Lower leg skin (tissue), 4 donors: Measurements from ENCODE around the gene TMEM158. TPM values are rescaled to one million over a fixed set of nuclear protein-coding genes. Genes with fewer than 3 reads are reported as not detected.
A peak's percentile ranks its signal among the peaks of the same experiment; 100 is the strongest.

Source experiments
- DNase-seq, 2 donors: peaks; one replicate each; pipeline ENCODE4 v3.0.0-alpha.2; 2019; ENCODE audit warnings: low spot score in 2 of 2
- H3K4me3 ChIP-seq: fragments of 200-600 bp; sonication (generic); 2 replicates; pipeline ENCODE4 v1.5.1; 2017; ENCODE audit warnings: mild to moderate bottlenecking, low read depth; ENCODE audit not compliant: poor library complexity, severe bottlenecking
- POLR2A ChIP-seq, 2 donors: fragments of 450-650 bp; IDR thresholded peaks; one replicate each; pipeline ENCODE4 v1.6.1; 2016 to 2017; ENCODE audit warnings: antibody characterized with exemption in 2 of 2, mild to moderate bottlenecking in 1 of 2, moderate library complexity in 1 of 2
- WGBS, 2 donors: methylation state at CpG; one replicate each; pipeline ENCODE4 v1.1.5; 2018; 5-methylcytosine and 5-hydroxymethylcytosine counted together
- intact Hi-C: fragments of 100-400 bp; cut with DNase I; formaldehyde crosslinking; loops from one replicate; pipeline ENCODE4 v1.15.0; 2023; ENCODE audit warnings: low total_unique reads
- total RNA-seq, 4 donors: library from RNA; depleted of rRNA; stranded (reverse); fragments of >200 nt; gene quantifications; one replicate each; pipeline ENCODE4 v1.1.0, GENCODE V29; 2016
- TF ChIP-seq, protein P1 (sequence below), 3 donors: fragments of 450-650 bp; IDR thresholded peaks; one replicate each; pipeline ENCODE4 v1.5.1; 2016; ENCODE audit warnings: antibody characterized with exemption in 3 of 3, mild to moderate bottlenecking in 3 of 3, moderate library complexity in 2 of 3

TMEM158 gene
- total RNA-seq, 4 donors from 2014 or later: 0.88 to 4.2 (median 2.7) TPM

DNA sequence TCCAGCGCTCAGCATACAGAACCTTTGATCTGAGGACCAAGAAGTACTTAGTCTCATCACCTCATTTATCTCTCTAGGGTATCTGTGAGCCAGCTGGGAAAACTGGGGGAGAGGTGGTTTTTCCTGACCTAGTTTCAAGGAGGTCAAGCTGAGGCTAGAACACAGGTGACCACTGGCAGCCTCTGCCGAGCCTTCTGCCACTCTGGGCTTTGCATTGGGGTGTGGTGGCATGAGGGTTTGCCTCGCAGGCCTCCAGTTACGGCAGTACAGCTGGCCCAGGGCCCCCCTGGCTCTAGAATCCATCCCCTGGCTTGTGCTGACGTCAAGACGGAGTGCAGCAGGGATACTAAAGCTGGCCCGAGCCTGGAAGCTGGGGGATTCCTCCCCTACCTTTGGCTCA lies 45.2 kb downstream of the TMEM158 start:
- intact Hi-C loops: no loop called here
- TF ChIP-seq POLR2A (IDR thresholded peaks at IDR 0.05): no peak
- TF ChIP-seq, protein P1, sequence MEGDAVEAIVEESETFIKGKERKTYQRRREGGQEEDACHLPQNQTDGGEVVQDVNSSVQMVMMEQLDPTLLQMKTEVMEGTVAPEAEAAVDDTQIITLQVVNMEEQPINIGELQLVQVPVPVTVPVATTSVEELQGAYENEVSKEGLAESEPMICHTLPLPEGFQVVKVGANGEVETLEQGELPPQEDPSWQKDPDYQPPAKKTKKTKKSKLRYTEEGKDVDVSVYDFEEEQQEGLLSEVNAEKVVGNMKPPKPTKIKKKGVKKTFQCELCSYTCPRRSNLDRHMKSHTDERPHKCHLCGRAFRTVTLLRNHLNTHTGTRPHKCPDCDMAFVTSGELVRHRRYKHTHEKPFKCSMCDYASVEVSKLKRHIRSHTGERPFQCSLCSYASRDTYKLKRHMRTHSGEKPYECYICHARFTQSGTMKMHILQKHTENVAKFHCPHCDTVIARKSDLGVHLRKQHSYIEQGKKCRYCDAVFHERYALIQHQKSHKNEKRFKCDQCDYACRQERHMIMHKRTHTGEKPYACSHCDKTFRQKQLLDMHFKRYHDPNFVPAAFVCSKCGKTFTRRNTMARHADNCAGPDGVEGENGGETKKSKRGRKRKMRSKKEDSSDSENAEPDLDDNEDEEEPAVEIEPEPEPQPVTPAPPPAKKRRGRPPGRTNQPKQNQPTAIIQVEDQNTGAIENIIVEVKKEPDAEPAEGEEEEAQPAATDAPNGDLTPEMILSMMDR (IDR thresholded peaks at IDR 0.05): no peak
- 60 to 65% methylated on average over 7 of the region's 7 CpGs for WGBS, 2 donors
- no peak overlapping the region for H3K4me3 ChIP-seq
- DNase-seq: peak in 1 of 2 donors; percentile 67

DNA sequence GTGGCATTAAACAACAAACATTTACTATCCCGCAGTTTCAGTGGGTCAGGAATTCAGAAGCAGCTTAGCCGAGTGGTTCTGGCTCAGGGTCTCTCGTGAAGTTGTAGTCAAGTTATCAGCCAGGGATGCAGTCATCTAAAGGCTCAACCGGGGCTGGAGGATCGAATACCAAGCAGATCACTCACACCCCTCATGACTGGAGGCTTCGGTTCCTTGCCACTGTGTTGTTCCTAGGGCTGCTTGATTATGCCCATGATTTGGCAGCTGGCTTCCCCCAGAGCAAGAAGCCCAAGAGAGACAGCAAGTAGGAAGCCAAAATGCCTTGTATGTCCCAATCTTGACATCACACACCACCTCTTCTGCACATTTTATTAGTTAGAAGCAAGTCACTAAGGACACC lies 46.0 kb downstream of the TMEM158 start:
- H3K4me3 ChIP-seq: no peak overlapping the region
- no peak for TF ChIP-seq POLR2A (IDR thresholded peaks at IDR 0.05)
- TF ChIP-seq, protein P1 (IDR thresholded peaks at IDR 0.05): no peak
- intact Hi-C loops: no loop called here
- DNase-seq: peak in 1 of 2 donors; percentile 52
- WGBS, 2 donors: 25 to 65% methylated on average over 6 of the region's 6 CpGs

DNA sequence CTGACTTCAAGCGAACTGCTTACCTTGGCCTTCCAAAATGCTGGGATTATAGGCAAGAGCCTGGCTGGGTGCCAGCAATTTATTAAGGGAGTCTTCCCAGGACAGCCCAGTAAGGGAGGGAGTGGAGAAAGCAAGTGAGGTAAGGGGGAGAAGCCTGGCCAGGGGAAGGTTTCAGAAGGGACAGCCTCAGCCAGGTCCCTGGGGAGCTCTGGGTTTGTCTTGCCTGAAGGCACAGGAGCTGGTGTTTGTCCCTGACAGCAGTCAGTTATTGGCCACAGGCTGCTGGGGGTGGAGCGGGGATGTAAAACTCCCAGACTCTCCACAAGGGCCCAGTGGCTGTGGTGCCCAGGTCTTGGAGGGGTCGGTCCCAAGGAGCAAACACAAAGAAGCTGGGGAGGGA lies 46.9 kb downstream of the TMEM158 start:
- no peak overlapping the region for H3K4me3 ChIP-seq
- WGBS, 2 donors: 75 to 81% methylated on average over 3 of the region's 3 CpGs
- DNase-seq: peak in 1 of 2 donors; percentile 78
- no peak for TF ChIP-seq POLR2A (IDR thresholded peaks at IDR 0.05)
- TF ChIP-seq, protein P1 (IDR thresholded peaks at IDR 0.05): no peak
- intact Hi-C loops: no loop called here

DNA sequence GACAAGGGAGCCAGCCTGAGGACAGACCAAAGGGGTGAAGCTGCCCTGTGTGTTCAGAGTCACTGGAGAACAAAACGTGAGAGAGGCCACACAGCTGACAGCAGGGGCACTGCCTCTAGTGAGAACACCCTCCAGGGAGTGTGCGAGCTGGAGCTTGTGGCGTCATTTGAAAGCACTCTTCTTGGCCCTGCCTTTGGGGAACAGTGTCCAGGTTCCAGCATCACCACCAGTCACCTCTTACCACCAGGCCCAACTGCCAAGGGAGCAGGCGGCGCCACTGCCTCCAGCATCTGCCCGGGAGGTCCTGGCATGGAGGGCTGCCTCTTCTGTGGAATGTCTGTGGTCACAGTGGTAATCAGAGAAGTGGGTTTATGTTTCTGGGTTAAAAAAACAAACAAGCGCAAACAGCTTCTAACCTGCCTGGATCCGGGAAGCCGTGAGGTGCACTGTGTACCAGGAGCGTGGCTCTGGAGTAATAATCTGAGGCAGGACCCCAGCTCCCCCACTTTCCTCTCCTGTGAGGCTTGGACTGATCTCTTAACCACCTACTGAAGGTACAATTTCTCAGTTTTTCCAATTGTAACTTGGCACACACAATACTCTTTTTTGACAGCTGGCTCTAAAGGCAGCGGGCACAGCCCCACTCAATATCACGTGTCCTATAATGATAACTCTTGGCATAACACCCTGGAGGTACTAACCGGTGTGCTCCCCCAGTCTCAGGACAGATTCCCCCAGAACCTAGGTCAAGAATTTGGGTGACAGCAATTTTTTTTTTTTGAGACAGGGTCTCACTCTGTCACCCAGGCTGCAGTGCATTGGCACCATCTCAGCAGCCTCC lies 47.7 kb downstream of the TMEM158 start:
- DNase-seq: peak in 1 of 2 donors; percentile 81
- intact Hi-C loops: no loop called here

DNA sequence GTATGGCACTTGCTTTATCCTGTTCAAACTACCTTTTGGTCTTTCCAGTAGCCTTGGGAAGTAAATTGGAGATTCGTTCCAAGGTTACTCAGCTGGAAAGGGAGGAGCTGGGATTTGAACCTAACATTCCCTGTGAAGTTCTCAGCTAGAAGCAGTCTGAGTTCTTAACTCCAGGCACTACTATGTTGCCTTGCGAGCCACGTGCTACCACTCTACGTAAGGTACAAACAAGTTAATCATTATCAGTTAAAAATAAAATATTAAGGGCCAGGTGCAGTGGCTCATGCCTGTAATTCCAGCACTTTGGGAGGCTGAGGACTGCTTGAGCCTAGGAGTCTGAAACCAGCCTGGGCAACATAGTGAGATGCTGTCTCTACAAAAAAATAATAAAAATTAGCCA lies 49.2 kb downstream of the TMEM158 start:
- H3K4me3 ChIP-seq: no peak overlapping the region
- WGBS, 2 donors: 73 to 84% methylated on average over 4 of the region's 4 CpGs
- intact Hi-C loops: no loop called here
- peak in 1 of 2 donors; percentile 32 for DNase-seq
- TF ChIP-seq, protein P1 (IDR thresholded peaks at IDR 0.05): no peak
- TF ChIP-seq POLR2A (IDR thresholded peaks at IDR 0.05): no peak

More for the DNA sequence above, 47.7 kb downstream of the TMEM158 start:
- no peak for TF ChIP-seq POLR2A (IDR thresholded peaks at IDR 0.05)
- TF ChIP-seq, protein P1 (IDR thresholded peaks at IDR 0.05): no peak
- 51 to 56% methylated on average over 13 of the region's 13 CpGs for WGBS, 2 donors
- H3K4me3 ChIP-seq: no peak overlapping the region

Other genes with a start within 250 kb of the TMEM158 start
- gene CLEC3B, start 200.0 kb downstream of the TMEM158 start, total RNA-seq: 100 to 1,000 TPM in 1 of 4 donors, 10 to 100 TPM in 3; 15.0 to 113 (median 29.8) TPM
- 10 to 100 TPM; 43.8 to 79.0 (median 57.1) TPM for gene CDCP1, start 79.9 kb downstream of the TMEM158 start, total RNA-seq
- 10 to 100 TPM; 11.7 to 17.1 (median 15.5) TPM for gene LARS2, start 162.3 kb upstream of the TMEM158 start, total RNA-seq